Activated CD8-positive, alpha-beta memory T cell treated with anti-CD3 and anti-CD28 coated beads for 36 hours (primary cell): ENCODE data around the gene LTBP1. TPM values are rescaled to one million over a fixed set of nuclear protein-coding genes. Genes with fewer than 3 reads are reported as not detected.
"Not testable (repeated sequence)": the region's sequence is repeated elsewhere in the genome, so short reads cannot be mapped to it uniquely, and the experiment has no call there.

Experiments
- CTCF ChIA-PET: fragments of 350-600 bp; sonication (Branson Sonifier 250); formaldehyde crosslinking; loops from one replicate; lab custom pipeline; 2021; ENCODE audit warnings: antibody characterized with exemption; lab: Charles Lee
- POLR2A ChIA-PET: fragments of 350-600 bp; sonication (Branson Sonifier 250); formaldehyde crosslinking; loops from one replicate; lab custom pipeline; 2021; ENCODE audit warnings: antibody characterized with exemption; lab: Charles Lee
- total RNA-seq, 2 experiments: library from RNA; stranded (reverse); gene quantifications; one replicate each; pipeline ENCODE4 v1.2.3, GENCODE V29; 2021

The LTBP1 gene
- total RNA-seq, 2 experiments from 2014 or later = 0.11 to 0.15 TPM

DNA sequence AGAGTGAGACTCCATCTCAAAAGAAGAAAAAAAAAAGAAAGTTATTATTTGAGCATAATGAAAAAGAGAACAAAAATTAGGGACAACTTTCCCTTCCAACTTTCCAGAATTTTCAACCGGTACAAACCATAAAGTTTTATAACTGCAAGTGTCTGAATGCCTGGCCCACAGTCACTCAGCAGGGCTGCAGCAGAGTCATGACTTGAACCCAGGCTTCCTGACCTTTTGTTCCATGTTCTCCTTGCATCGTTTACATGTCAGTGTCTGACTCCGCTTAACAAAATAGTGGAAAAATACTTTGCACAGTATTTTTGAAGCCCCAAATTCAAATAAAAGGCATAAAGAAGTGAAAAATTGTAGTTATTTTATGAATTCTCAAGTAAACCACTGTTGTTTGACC lies 82.7 kb downstream of the LTBP1 start:
- ChIA-PET CTCF (no interaction called here), POLR2A (no interaction called here)

DNA sequence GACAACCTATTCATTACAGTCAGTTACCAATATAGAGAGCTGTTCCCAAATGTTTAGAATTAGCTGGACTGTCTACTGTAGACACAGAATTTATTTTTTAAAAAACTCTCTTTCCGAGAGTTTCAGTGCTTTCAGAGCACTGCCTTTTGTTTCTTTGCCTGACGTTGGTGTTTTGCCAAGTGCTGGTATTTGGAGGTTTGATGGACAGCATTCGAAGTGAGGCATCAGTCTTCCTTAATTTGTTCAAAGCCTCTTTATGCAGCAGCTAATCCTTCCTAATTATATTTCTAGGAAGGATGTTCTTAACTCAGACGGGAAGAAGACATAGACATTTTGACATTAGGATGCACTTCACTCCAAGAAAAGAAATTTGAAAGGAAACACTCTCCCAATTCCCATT lies 83.2 kb downstream of the LTBP1 start:
- ChIA-PET CTCF (no interaction called here), POLR2A (no interaction called here)

- ChIA-PET POLR2A (no interaction called here), CTCF (no interaction called here)
Observed at GRCh38 chr2:33030326-33030725, 83.6 kb downstream of the LTBP1 start.

- POLR2A ChIA-PET = no interaction called here
- CTCF ChIA-PET = no interaction called here
Observed at GRCh38 chr2:33032245-33032644, 85.5 kb downstream of the LTBP1 start.

GRCh38 chr2:33033606-33034081 lies 86.9 kb downstream of the LTBP1 start:
- ChIA-PET POLR2A (no interaction called here), CTCF (no interaction called here)

- POLR2A ChIA-PET = no interaction called here
- CTCF ChIA-PET = no interaction called here
Observed at GRCh38 chr2:33034784-33035183, 88.0 kb downstream of the LTBP1 start.

DNA sequence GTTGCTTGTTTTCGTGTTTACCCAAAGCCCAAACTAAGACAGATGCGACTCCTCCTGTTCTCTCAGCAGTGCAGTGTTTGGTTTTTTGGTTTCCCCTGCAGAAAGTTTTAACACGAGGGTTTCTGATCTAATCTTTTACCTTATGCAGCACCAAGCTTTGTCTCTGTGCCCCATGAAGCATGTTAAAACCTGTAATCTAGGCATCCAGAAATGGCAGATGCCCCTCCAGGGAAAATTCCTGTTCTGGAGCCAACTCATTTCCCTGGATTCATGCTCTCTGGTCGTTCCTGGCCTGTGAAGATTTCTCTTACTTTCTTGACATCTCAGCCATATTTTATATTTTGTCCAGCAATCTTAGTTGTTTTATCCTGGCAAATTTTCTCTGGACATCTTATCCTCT lies 91.5 kb downstream of the LTBP1 start:
- ChIA-PET POLR2A (no interaction called here), CTCF (no interaction called here)

- ChIA-PET POLR2A (no interaction called here), CTCF (no interaction called here)
Observed at GRCh38 chr2:33038799-33039198, 92.0 kb downstream of the LTBP1 start.

GRCh38 chr2:33040541-33040940 lies 93.8 kb downstream of the LTBP1 start:
- POLR2A ChIA-PET = no interaction called here
- CTCF ChIA-PET = no interaction called here

- POLR2A ChIA-PET = no interaction called here
- CTCF ChIA-PET = no interaction called here
Observed at GRCh38 chr2:33042265-33042664, 95.5 kb downstream of the LTBP1 start.

GRCh38 chr2:33042819-33043218 lies 96.1 kb downstream of the LTBP1 start:
- ChIA-PET POLR2A (no interaction called here), CTCF (no interaction called here)

GRCh38 chr2:33047939-33048338 lies 101.2 kb downstream of the LTBP1 start:
- POLR2A ChIA-PET = no interaction called here
- CTCF ChIA-PET = no interaction called here

DNA sequence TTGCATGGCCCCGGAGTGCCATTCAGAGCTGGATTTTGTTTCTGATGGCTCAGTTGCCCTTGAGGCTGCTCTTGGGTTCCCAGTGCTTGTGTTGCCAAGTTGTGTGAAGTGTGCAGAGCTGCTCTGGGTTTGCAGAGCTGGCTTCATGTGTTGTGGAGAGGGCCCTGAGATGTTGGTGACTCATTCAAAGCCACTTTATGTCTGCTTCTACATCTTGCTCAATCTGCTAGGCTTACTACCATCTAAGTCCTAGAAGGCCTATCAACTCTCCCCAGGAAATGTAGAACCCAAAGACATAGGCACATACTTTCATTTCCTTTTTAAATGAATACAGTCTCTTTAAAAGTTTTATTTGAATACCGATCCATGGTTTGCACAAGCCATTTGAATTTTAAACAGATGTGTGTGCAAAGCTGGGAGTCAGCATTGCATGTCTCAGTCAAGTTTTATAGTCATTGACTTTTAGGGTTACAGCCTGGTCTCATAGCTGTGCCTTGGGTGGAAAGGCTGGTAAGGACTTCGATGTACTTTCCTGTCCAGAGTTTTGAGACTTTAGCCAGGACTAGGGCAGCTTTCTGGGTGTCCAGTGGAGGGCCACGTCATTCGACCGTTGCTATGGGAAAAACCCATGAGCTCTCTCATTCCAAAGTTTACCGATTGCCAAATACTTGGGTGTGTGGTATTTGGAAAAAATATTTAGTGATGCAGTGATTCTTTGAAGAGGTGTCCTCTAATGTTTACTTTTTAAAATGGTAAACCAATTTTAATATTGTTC lies 105.0 kb downstream of the LTBP1 start:
- ChIA-PET POLR2A (no interaction called here), CTCF (no interaction called here)

GRCh38 chr2:33052361-33052735 lies 105.6 kb downstream of the LTBP1 start:
- CTCF ChIA-PET = no interaction called here
- POLR2A ChIA-PET = no interaction called here

DNA sequence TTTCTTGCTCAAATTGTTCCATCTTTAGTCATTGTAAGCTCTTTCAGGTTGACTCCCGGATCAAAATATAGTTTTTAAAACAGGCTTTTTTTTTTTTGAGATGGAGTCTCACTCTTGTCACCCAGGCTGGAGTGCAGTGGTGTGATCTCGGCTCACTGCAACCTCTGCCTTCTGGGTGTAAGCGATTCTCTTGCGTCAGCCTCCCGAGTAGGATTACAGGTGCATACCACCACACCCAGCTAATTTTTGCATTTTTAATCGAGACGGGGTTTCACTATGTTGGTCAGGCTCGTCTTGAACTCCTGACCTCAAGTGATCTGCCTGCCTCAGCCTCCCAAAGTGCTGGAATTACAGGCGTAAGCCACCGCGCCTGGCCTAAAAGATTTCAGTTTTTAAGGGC lies 106.0 kb downstream of the LTBP1 start:
- CTCF ChIA-PET, POLR2A ChIA-PET: not testable (repeated sequence)

- ChIA-PET CTCF (no interaction called here), POLR2A (no interaction called here)
Observed at GRCh38 chr2:33056170-33056569, 109.4 kb downstream of the LTBP1 start.

DNA sequence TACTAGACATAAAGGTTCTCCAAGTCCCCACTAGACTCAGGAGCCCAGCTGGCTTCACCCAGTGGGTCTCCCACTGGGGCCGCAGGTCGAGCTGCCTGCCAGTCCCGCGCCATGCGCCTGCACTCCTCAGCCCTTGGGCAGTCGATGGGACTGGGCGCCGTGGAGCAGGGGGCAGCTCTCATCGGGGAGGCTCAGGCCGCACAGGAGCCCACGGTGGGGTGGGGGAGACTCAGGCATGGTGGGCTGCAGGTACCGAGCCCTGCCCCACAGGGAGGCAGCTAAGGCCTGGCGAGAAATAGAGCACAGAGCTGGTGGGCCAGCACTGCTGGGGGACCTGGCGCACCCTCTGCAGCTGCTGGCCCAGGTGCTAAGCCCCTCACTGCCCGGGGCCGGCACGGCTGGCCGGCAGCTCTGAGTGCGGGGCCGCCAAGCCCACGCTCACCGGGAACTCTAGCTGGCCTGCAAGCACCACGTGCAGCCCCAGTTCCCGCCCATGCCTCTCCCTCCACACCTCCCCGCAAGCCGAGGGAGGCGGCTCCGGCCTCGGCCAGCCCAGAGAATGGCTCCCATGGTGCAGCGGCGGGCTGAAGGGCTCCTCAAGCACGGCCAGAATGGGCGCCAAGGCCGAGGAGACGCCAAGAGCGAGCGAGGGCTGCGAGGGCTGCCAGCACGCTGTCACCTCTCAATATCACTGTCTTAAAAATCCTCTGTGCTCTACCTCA lies 110.7 kb downstream of the LTBP1 start:
- POLR2A ChIA-PET, CTCF ChIA-PET: not testable (repeated sequence)

DNA sequence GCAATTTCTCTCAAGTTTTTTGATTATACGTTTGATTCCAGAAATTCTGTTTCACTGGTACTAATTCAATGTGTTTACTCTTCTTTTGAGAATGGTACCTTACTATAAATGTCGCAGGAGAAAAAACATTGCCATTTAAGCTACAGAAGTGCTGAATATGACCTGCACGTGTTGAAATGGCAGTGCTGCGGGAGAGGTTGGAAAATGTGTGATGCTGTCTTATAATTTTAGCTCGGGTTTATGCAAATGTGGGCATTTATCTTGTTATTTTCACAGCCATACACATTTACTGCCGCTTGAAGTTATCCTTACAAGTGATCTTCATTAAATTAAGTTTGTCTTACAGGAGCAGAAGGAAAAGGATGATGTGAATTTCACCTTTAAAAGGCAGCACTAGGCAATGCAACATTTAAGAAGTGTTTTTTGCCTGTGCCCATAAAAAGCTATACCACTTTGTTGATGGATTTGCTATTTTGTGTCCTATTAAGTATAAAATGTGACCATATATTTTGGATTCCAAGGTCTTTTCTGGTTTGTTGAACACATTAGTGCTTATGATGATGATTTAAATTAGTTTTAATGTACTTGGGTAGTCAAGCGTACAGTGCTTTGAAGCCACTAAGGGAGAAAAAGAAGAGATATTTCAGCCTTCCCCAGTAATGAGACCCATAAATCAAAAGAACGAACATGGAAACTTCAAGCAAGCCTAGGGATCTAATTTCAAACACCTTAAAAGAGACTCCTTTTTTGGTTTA lies 112.1 kb downstream of the LTBP1 start:
- POLR2A ChIA-PET = no interaction called here
- CTCF ChIA-PET = no interaction called here

DNA sequence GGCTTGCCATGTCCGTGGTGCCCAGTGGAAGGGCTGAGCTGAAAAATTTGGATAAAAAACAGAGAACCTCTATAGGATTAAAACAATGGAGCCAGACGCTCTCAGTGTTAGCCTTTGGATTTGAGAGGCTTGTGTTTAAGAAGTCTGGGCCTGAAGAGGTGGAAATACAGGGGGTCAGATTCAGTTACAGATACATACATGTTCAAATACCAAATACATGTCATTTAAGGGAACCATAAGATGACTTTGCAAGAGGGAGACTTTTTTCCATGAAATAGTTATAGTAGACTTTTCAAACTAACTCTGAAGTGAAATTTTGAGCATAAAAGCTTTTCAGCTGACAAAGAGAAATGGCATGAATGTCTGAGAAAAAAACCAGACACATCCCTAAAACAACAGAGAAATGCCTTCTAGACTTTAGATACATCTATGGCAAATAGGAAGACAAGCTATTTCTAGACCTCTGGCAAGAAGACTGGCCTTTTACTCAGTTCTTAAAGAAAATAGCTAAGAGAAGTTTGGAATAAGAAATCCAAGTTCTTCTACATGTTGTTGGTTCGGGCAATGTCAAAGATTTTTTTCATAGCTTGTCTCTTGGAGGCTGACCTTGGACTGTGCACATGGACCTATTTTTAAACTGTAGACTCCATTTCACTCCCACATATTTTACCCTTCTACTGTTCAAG lies 112.9 kb downstream of the LTBP1 start:
- CTCF ChIA-PET = no interaction called here
- POLR2A ChIA-PET = no interaction called here

- POLR2A ChIA-PET = no interaction called here
- CTCF ChIA-PET = no interaction called here
Observed at GRCh38 chr2:33060405-33060804, 113.7 kb downstream of the LTBP1 start.
